A549 (cell line): ENCODE data around the gene TRIM27. TPM values are rescaled to one million over a fixed set of nuclear protein-coding genes. Genes with fewer than 3 reads are reported as not detected.

Source experiments
- ATAC-seq, 2 experiments: fragments of 200-7000 bp in 1 of 2; fragments of >200 bp in 1 of 2; cut with Nextera tagmentation in 1 of 2; cut with Tn5 transposase in 1 of 2; 3 replicates each; pipeline versions ENCODE4 v1.8.0 to v1.9.1; 2018 to 2020; ENCODE audit warnings: mild to moderate bottlenecking in 1 of 2, moderate library complexity in 1 of 2
- CTCF ChIA-PET: fragments of 300-600 bp; sonication (Branson Sonifier 250); formaldehyde crosslinking; extraction: SDS; loops from one replicate; lab custom pipeline; 2021; ENCODE audit warnings: antibody characterized with exemption, inconsistent platforms; lab: Yijun Ruan, JAX
- POLR2A ChIA-PET: fragments of 350-600 bp; formaldehyde crosslinking; extraction: SDS; loops from one replicate; lab custom pipeline; 2021; ENCODE audit warnings: antibody characterized with exemption, inconsistent platforms; lab: Yijun Ruan, JAX
- DNase-seq, 2 experiments: peaks; one replicate each; pipeline versions ENCODE4 v3.0.0 to v3.0.0-alpha.2; 2011 to 2016; ENCODE audit warnings: low read depth in 1 of 2, low spot score in 1 of 2
- FAIRE-seq: peaks from 2 replicates; lab custom pipeline; 2011; peaks lifted over from hg19 to GRCh38; lab: Jason Lieb, UNC
- H3K27ac ChIP-seq, 2 experiments: fragments of >200 bp; sonication (Bioruptor Twin); formaldehyde crosslinking; 3 replicates each; pipeline ENCODE4 v1.5.1; 2016 to 2017
- H3K4me1 ChIP-seq: fragments of >200 bp; sonication (Bioruptor Twin); formaldehyde crosslinking; 3 replicates; pipeline ENCODE4 v1.6.1; 2016
- H3K4me2 ChIP-seq: fragments of >200 bp; sonication (Bioruptor Twin); formaldehyde crosslinking; 3 replicates; pipeline ENCODE4 v1.6.1; 2016
- H3K4me3 ChIP-seq: fragments of >200 bp; sonication (Bioruptor Twin); formaldehyde crosslinking; 3 replicates; pipeline ENCODE4 v1.5.1; 2016
- H3K9me3 ChIP-seq: fragments of >200 bp; sonication (Bioruptor Twin); formaldehyde crosslinking; 3 replicates; pipeline ENCODE4 v1.6.1; 2016
- CBX8 ChIP-seq: fragments of 200-600 bp; sonication (generic); IDR thresholded peaks from 2 replicates; pipeline ENCODE4 v1.6.1; 2016
- CEBPB ChIP-seq, 2 experiments: fragments of >200 bp in 1 of 2; sonication (Bioruptor Twin) in 1 of 2; formaldehyde crosslinking in 1 of 2; IDR thresholded peaks; 2 replicates each; pipeline ENCODE4 v1.6.1; 2012 to 2016
- CHD2 ChIP-seq: fragments of 150-350 bp; IDR thresholded peaks from 2 replicates; pipeline ENCODE4 v1.6.1; 2014; ENCODE audit warnings: low read length; ENCODE audit not compliant: partially characterized antibody
- E2F6 ChIP-seq: IDR thresholded peaks from 2 replicates; pipeline ENCODE4 v1.6.1; 2012; ENCODE audit warnings: low read depth, borderline replicate concordance
- FOSL2 ChIP-seq, 2 experiments: fragments of 450-650 bp in 1 of 2; fragments of >200 bp in 1 of 2; sonication (Bioruptor Twin) in 1 of 2; formaldehyde crosslinking; IDR thresholded peaks; 2 replicates each; pipeline versions ENCODE4 v1.5.0 to v1.6.1; 2016 to 2020; ENCODE audit warnings: mild to moderate bottlenecking in 1 of 2, moderate library complexity in 1 of 2
- FOXS1 ChIP-seq: fragments of 250-450 bp; sonication (Bioruptor Pico); IDR thresholded peaks from 2 replicates; pipeline ENCODE4 v1.5.0; 2020; ENCODE audit warnings: mild to moderate bottlenecking, moderate library complexity
- HES2 ChIP-seq: fragments of >200 bp; sonication (Bioruptor Twin); formaldehyde crosslinking; IDR thresholded peaks from 2 replicates; pipeline ENCODE4 v1.6.1; 2016
- HEYL ChIP-seq: fragments of 250-450 bp; sonication (Bioruptor Pico); IDR thresholded peaks from 2 replicates; pipeline ENCODE4 v1.8.0; 2021; ENCODE audit warnings: mild to moderate bottlenecking, moderate library complexity
- HOXA7 ChIP-seq: fragments of 250-450 bp; sonication (Bioruptor Pico); IDR thresholded peaks from 2 replicates; pipeline ENCODE4 v1.5.0; 2020; ENCODE audit warnings: mild to moderate bottlenecking, moderate library complexity
- HOXB13 ChIP-seq: fragments of 250-450 bp; sonication (Bioruptor Pico); IDR thresholded peaks from 2 replicates; pipeline ENCODE4 v1.5.0; 2020; ENCODE audit warnings: low read depth, mild to moderate bottlenecking, moderate library complexity
- JUN ChIP-seq, 2 experiments: fragments of >200 bp; sonication (Bioruptor Twin); formaldehyde crosslinking; IDR thresholded peaks; 2 replicates in 1 of 2; 3 replicates in 1 of 2; pipeline ENCODE4 v1.6.1; 2016 to 2017
- KDM1A ChIP-seq: fragments of 200-600 bp; sonication (generic); IDR thresholded peaks from 2 replicates; pipeline ENCODE4 v1.6.1; 2016; ENCODE audit warnings: low read depth, mild to moderate bottlenecking
- MAFK ChIP-seq: fragments of 450-650 bp; IDR thresholded peaks from 2 replicates; pipeline ENCODE4 v1.6.1; 2014; ENCODE audit not compliant: partially characterized antibody
- MYC ChIP-seq: IDR thresholded peaks from 2 replicates; pipeline ENCODE4 v1.6.1; 2012; ENCODE audit warnings: mild to moderate bottlenecking, inconsistent platforms, low read length, improper control_type of control experiment, borderline replicate concordance
- NFE2L2 ChIP-seq: fragments of 150-350 bp; conservative IDR thresholded peaks from 2 replicates; pipeline ENCODE4 v1.6.1; 2014; ENCODE audit warnings: low read length
- NPAS2 ChIP-seq: fragments of 250-450 bp; sonication (Bioruptor Pico); IDR thresholded peaks from 2 replicates; pipeline ENCODE4 v1.8.0; 2022; ENCODE audit warnings: mild to moderate bottlenecking, moderate library complexity, borderline replicate concordance
- PHF8 ChIP-seq: fragments of 200-600 bp; sonication (generic); IDR thresholded peaks from 2 replicates; pipeline ENCODE4 v1.6.1; 2016; ENCODE audit warnings: low read depth, mild to moderate bottlenecking, antibody characterized with exemption, moderate library complexity, borderline replicate concordance
- POLR2A ChIP-seq: IDR thresholded peaks from 2 replicates; pipeline ENCODE4 v1.6.1; 2012; ENCODE audit warnings: mild to moderate bottlenecking, low read length
- RAD21 ChIP-seq, 2 experiments: fragments of >200 bp in 1 of 2; sonication (Bioruptor Twin) in 1 of 2; formaldehyde crosslinking in 1 of 2; IDR thresholded peaks in 1 of 2; conservative IDR thresholded peaks in 1 of 2; 2 replicates in 1 of 2; 3 replicates in 1 of 2; pipeline ENCODE4 v1.6.1; 2012 to 2018; ENCODE audit warnings: inconsistent platforms in 1 of 2
- TFCP2L1 ChIP-seq: fragments of 250-450 bp; sonication (Bioruptor Pico); IDR thresholded peaks from 2 replicates; pipeline ENCODE4 v1.5.0; 2021; ENCODE audit warnings: mild to moderate bottlenecking
- ZC3H11A ChIP-seq: fragments of 450-650 bp; IDR thresholded peaks from 2 replicates; pipeline ENCODE4 v1.6.1; 2014; ENCODE audit warnings: antibody characterized with exemption, mild to moderate bottlenecking
- ZFP36 ChIP-seq: fragments of 450-650 bp; IDR thresholded peaks from 2 replicates; pipeline ENCODE4 v1.6.1; 2014; ENCODE audit warnings: borderline replicate concordance; ENCODE audit not compliant: partially characterized antibody
- ZSCAN20 ChIP-seq: fragments of 250-450 bp; sonication (Bioruptor Pico); IDR thresholded peaks from 2 replicates; pipeline ENCODE4 v1.8.0; 2022; ENCODE audit warnings: mild to moderate bottlenecking, moderate library complexity
- WGBS: methylation state at CpG from one replicate; pipeline ENCODE4 v1.1.6; 2017; ENCODE audit errors: missing lambda C conversion rate; 5-methylcytosine and 5-hydroxymethylcytosine counted together
- polyA plus RNA-seq, 4 experiments: library from polyadenylated mRNA; depleted of rRNA in 3 of 4; stranded (reverse); fragments of >200 nt; fragmentation: RNase III in 1 of 4; extraction: RNeasy Plus Mini Kit Qiagen cat#74134 plus additional on column Dnase treatment in 1 of 4; gene quantifications; 2 replicates in 3 of 4; 3 replicates in 1 of 4; pipeline ENCODE4 v1.2.3, GENCODE V29; 2011 to 2017
- TF ChIP-seq, protein P1 (sequence below): fragments of 200-600 bp; sonication (generic); IDR thresholded peaks from 2 replicates; pipeline ENCODE4 v1.6.1; 2016; ENCODE audit warnings: antibody characterized with exemption, mild to moderate bottlenecking, moderate library complexity

Gene TRIM27
- polyA plus RNA-seq, 2 of the 4 experiments (the other 2 are of a cell fraction), result 27.8 to 50.1 TPM

DNA sequence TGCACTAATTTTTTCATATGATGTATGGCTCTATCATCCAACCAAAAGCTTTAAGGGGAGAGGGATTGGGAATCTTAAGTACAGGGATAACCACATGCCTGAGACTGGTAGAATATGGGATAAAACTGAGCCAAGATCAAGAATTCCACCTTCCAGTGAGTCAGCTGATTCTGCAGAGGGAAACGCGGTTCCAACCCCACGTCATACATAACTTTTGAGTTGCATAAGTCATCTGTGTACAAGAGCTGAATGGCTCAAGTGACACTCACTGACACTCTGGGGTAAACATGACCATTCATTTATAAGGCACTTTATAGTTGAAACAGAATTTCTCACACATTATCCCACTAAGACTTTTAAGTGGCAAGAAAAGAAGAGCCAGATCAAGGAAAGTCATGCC is 16.4 kb downstream of the TRIM27 start:
- TF ChIP-seq CEBPB (IDR thresholded peaks at IDR 0.05), result no peak
- no peak for TF ChIP-seq CBX8
- no peak for TF ChIP-seq HEYL (CRISPR knock-in tag)
- TF ChIP-seq KDM1A, result no peak
- TF ChIP-seq HOXA7 (CRISPR knock-in tag), result no peak
- no peak for TF ChIP-seq ZFP36
- no peak for TF ChIP-seq E2F6
- no peak for TF ChIP-seq TFCP2L1 (CRISPR knock-in tag)
- TF ChIP-seq RAD21 (conservative IDR thresholded peaks at IDR 0.05 in 1 of 2, IDR thresholded peaks at IDR 0.05 in 1 of 2), result no peak
- TF ChIP-seq NFE2L2, result no peak
- TF ChIP-seq ZC3H11A, result no peak
- TF ChIP-seq HES2, result no peak
- no peak for TF ChIP-seq MAFK
- TF ChIP-seq NPAS2 (CRISPR knock-in tag), result no peak
- TF ChIP-seq ZSCAN20 (CRISPR knock-in tag), result no peak
- no peak for TF ChIP-seq POLR2A
- no peak for TF ChIP-seq JUN (IDR thresholded peaks at IDR 0.05)
- no peaks in the 10 kb centered on the region for H3K4me1 ChIP-seq
- H3K4me2 ChIP-seq, result no peak overlapping the region
- WGBS, result 61% methylated on average over 3 of the region's 3 CpGs
- H3K27ac ChIP-seq, result no peak overlapping the region
- H3K9me3 ChIP-seq, result no peaks in the 10 kb centered on the region
- DNase-seq (no peak), ATAC-seq (no peak), FAIRE-seq (no peak)
- no peak overlapping the region for H3K4me3 ChIP-seq
- ChIA-PET CTCF (no interaction called here), POLR2A (interaction anchor here (1.1 to 1.7 kb wide), 2 partner anchors 12 to 16 kb away, joined by 3 to 15 read pairs; no protein-coding TSS in a partner anchor)

DNA sequence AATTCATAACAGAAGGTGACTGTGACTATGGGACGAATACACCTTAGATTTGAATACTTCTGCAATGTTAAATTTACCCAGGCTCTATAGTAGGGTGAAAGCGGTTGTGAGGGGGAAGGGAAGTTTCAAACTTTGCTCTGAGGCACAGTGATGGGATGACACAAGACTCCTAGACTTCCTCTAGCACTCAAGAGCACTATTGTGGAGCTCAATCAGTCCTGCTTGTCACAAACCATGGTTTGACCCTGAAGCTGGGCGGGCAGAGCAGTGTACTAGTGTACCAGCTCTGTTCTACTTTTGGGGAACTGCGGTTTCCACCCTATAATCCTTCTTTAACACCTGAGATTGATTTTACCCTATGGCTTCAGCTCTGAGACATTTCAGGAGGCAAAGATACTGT is 17.1 kb downstream of the TRIM27 start:
- CTCF ChIA-PET, result no interaction called here
- DNase-seq (no peak), ATAC-seq (no peak), FAIRE-seq (no peak)
- WGBS, result 93% methylated on average over 4 of the region's 4 CpGs
- no peak for TF ChIP-seq PHF8
- TF ChIP-seq RAD21 (conservative IDR thresholded peaks at IDR 0.05 in 1 of 2, IDR thresholded peaks at IDR 0.05 in 1 of 2), result no peak
- no peak for TF ChIP-seq FOXS1 (CRISPR knock-in tag)
- no peak for TF ChIP-seq HOXA7 (CRISPR knock-in tag)
- TF ChIP-seq FOSL2 (IDR thresholded peaks at IDR 0.05), result no peak
- TF ChIP-seq FOSL2 (CRISPR knock-in tag; IDR thresholded peaks at IDR 0.05), result no peak
- TF ChIP-seq, protein P1, sequence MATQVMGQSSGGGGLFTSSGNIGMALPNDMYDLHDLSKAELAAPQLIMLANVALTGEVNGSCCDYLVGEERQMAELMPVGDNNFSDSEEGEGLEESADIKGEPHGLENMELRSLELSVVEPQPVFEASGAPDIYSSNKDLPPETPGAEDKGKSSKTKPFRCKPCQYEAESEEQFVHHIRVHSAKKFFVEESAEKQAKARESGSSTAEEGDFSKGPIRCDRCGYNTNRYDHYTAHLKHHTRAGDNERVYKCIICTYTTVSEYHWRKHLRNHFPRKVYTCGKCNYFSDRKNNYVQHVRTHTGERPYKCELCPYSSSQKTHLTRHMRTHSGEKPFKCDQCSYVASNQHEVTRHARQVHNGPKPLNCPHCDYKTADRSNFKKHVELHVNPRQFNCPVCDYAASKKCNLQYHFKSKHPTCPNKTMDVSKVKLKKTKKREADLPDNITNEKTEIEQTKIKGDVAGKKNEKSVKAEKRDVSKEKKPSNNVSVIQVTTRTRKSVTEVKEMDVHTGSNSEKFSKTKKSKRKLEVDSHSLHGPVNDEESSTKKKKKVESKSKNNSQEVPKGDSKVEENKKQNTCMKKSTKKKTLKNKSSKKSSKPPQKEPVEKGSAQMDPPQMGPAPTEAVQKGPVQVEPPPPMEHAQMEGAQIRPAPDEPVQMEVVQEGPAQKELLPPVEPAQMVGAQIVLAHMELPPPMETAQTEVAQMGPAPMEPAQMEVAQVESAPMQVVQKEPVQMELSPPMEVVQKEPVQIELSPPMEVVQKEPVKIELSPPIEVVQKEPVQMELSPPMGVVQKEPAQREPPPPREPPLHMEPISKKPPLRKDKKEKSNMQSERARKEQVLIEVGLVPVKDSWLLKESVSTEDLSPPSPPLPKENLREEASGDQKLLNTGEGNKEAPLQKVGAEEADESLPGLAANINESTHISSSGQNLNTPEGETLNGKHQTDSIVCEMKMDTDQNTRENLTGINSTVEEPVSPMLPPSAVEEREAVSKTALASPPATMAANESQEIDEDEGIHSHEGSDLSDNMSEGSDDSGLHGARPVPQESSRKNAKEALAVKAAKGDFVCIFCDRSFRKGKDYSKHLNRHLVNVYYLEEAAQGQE, result no peak
- no peak for TF ChIP-seq MYC
- no peak for TF ChIP-seq CBX8
- TF ChIP-seq CHD2, result no peak
- TF ChIP-seq HOXB13 (CRISPR knock-in tag), result no peak
- no peak overlapping the region for H3K27ac ChIP-seq
- no peak overlapping the region for H3K4me2 ChIP-seq
- POLR2A ChIA-PET, result interaction anchor here (1.7 kb wide), 1 partner anchor 11 kb away, joined by 15 read pairs; no protein-coding TSS in a partner anchor
- no peaks in the 10 kb centered on the region for H3K4me1 ChIP-seq
- H3K4me3 ChIP-seq, result no peak overlapping the region
- no peaks in the 10 kb centered on the region for H3K9me3 ChIP-seq
